Peyer's patch (tissue), 4 donors: ENCODE measurements around the gene LINC00237.

Experiments
- CTCF ChIP-seq, 6 experiments: fragments of 450-650 bp in 4 of 6; fragments of 200-600 bp in 2 of 6; sonication (generic) in 1 of 6; IDR thresholded peaks; one replicate each; pipeline ENCODE4 v1.5.1; 2017 to 2019; ENCODE audit warnings: antibody characterized with exemption in 6 of 6, mild to moderate bottlenecking in 3 of 6, moderate library complexity in 1 of 6
- POLR2A ChIP-seq, 2 donors: fragments of 450-650 bp; IDR thresholded peaks; one replicate each; pipeline ENCODE4 v1.5.1; 2017; ENCODE audit warnings: antibody characterized with exemption in 2 of 2, mild to moderate bottlenecking in 2 of 2, moderate library complexity in 2 of 2

GRCh38 chr20:21117521-21117920, 11.4 kb upstream of the LINC00237 start:
- TF ChIP-seq CTCF (IDR thresholded peaks at IDR 0.05) (no peak), POLR2A (IDR thresholded peaks at IDR 0.05) (no peak)
